ENCODE results near the gene FKBP4.

Gene FKBP4

GRCh38 chr12:2813214-2814185 lies 18.7 kb downstream of the FKBP4 start:
- DNase-seq = no peak

DNA sequence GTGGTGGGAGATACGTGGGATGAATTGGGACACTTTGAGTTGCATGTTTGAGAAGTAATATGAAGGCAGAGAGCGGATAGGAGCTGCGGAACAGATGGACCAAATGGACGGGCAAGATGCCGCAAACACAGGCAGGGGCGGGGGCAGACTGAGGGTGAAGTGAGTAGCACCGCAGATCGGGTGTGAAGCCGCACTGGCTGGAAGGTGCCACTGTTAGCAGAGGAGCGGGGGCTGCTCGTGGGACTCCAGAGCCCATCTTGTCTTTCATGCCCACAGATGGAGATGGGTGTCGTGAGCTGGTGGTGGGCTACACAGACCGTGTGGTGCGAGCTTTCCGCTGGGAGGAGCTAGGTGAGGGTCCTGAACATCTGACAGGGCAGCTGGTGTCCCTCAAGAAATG lies 25.0 kb downstream of the FKBP4 start:
- no peak for DNase-seq

GRCh38 chr12:2820432-2820831 lies 25.7 kb downstream of the FKBP4 start:
- DNase-seq = no peak

- no peak for DNase-seq
Observed at GRCh38 chr12:2823483-2823882, 28.7 kb downstream of the FKBP4 start.

DNA sequence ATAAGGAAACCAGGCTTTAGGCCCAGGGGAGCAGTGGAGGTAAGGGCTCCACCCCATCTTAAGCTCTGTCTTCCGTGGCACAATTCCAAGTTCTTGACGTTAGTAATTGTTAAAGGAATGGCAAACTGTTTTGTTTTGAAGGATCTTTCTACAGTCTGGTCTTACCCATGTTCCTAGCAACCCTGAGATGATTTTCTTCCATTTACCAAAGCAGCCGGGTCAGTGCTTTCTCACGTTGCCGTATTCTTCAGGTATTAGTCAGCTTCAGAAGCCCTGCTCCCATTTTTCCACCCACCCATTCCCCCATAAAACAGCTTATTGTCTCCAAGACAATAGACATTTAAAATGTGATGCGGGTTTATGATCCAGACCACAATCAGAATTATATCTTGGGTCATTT lies 29.8 kb downstream of the FKBP4 start:
- no peak for DNase-seq

DNA sequence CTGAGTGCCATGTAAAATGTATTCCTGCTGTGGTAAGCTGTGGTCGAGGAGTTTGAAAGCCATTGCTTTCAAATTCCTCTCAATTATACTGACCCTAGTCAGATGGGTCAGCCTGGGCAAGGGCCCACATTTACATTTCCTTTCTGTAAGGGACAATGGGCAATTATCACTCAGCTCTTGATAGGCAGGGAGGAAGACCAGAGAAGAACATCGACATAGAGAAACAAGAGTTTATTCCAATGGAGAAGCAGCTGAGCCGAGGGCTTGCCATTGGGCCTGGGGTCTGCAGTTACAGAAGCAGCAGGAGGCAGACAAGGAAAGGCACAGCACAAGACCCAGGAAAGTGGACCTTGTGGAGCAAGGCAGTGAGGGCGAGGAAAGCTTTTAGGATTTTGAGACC lies 30.4 kb downstream of the FKBP4 start:
- DNase-seq = no peak

- no peak for DNase-seq
Observed at GRCh38 chr12:2826036-2826435, 31.3 kb downstream of the FKBP4 start.

DNA sequence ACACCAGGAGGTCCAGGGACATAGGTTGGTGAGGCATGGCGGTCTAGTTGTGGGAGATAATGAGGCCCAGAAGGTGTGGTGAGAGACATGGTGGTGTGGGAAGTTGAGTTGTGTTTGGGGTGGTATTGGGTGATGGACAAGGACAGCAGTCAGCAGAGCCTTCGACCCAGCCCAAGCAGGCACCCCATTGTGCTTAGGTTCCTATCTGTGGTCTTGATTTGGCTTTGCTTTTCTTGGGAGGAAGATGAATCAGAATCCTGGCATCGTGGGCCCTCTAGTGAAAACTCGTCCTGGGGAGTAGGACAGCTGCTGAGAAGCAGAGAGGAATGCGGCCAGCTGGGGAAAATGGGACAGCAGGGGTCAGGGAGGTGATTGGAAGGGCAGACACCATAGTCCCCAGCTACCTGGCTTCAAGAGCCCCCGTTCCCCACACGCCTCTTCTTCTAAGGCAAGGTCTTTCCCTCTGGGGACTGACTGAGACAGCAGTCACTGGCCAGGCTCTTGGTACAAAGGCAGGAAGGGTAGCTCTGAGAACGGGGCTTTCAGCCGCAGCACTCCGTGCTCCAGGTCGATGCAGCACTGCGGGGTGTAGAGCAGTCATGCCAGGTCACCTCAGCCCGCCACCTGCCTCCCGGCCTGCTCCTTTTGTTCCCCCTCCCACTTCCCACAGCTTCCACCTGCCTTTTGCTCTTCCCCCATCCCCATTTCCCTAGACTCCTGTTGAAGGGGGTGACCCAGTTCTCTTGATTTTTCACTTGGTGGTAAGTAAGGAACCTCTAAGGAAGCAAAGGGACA lies 32.1 kb downstream of the FKBP4 start:
- no peak for DNase-seq

DNA sequence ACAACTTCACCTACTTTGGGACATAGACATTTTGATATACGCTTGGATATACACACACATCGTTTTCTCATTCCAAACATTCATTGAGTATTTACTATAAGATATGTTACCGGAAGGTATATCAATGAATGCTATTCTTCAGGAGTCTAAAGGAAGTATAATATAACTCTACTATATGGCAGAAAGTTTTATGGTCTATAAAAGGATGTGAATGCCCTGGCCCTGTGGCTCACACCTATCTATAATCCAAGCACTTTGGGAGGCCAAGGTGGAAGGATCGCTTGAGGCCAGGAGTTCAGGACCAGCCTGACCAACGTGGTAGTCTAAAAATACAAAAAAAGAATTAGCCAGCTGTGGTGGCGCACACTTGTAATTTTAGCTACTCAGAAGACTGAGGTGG lies 34.5 kb downstream of the FKBP4 start:
- DNase-seq = no peak

DNA sequence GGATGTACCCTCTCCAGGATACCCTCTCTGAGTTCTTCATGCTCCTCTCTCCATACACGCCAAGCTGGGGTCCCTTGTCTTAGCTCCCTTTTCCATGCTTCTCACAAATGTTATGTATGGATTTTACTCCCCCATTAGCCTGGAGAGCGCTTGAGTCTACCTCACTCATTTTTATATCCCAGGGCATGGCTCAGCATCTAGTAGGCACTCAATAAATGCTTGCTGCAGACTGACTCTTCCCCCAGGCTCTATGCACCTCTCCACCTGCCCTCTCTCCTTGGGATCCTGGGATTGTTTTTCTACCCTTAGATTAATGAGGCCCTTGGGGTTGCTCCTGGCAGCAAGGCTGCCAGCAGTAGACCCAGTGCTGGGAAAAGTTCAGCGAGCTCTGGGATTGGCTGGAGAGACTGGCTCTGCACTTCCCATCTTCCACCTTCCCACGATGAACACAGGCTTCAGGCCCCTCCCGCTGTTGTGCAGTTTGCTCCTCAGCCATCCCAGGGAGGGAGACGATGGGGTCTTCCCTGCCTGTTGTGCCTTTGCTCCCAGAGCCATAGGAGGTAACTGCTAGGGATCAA lies 37.9 kb downstream of the FKBP4 start:
- no peak for DNase-seq

DNA sequence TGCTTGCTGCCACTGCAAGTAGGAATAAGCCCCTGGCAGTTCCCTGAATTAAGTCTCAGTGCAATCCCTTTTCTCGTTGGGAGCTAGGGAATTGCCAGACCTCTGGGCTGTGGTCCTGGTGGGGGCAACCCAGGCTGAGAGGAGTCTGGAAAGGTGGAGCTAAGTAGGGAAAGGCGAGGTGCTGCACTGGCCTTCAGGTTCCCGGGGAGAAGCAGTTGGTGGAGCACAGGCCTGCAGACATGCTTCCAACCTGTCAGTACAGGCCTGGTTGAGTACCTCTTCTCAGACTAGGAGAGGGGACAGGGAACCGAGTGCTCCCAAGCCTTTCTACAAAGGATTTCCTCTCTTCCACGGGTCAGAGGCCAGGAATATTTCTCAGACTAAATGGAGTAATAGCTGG lies 38.6 kb downstream of the FKBP4 start:
- no peak for DNase-seq

GRCh38 chr12:2833810-2834209 lies 39.0 kb downstream of the FKBP4 start:
- no peak for DNase-seq

DNA sequence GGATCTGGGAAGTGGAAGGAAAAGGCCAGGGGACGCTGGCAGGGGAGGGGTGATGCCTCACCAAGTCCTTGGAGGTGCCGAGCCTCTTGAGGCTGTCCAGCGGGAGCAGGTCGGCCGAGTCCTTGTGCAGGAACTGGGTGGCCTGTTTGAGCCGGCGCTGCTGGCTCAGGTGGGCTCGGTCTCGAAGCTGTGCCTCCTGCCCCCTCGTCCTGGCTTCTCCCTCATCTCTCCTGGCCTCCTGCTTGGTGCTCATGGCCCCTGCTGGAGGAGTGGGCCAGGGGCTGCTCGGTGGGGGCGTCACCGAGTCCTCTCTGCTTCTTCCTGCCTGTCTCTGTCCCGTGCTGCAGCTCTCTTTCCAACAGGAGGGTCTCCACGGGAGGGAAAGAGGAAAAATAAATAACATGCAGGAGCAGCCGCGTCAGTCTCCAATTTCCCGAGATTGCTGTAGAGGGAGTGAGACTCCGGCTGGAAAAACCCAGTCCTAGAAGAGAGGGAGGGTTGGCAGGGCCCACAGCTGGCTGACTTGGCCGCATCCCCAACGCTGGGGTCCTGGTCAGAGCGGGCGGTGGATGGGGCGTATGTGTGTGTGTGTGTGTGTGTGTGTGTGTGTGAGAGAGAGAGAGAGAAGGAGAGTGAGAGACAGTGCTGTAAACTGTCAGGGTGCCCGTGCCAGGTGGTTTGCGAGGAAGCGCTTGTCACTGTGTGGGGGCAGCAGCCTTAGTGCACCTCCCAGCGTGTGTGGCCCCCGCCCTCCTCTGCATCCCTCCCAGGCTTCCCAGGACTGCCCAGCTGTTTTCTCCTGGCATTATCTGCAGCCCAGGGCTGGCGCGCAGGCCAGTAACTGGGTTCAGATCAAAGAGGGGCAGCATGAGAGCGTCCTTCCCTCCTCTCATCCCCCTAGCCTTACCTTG lies 40.1 kb downstream of the FKBP4 start, which contains the start of gene NRIP2:
TSS of gene NRIP2 (minus strand) at position 455 of the 911 bp plus-strand sequence. CDS start at position 403, 52 bp downstream.
- peak; percentile 86 for DNase-seq

DNA sequence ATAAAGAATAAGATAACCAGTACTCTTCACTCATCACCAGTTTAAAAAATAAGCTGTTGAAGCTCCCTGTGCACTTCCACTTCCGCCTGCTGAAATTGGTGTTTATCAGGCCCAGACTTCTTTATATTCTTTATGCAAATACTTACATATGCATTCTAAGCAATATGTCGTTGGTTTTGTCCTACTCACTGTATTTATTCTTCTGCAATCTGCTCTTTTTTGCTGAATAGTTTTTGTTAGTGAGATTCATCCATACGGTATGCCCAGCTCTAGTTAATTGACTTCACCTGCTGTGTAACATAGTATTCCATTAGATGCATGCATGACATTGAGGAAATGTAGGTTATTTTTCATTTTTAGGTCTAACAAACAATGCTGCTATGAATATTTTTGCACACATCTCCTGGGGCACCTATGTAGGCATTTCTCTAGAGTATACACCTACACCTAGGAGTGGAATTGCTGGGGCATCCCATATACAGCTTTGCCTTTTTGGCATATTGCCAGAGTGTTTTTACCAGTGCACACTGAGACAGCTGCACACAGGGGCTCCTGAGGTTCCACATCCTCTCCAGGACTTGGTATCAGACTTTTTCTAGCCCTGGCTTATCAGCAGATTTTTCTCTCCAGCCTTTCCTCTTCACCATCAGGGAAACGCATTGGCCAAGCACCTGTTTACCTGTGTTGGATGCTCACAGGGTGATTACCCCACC lies 41.1 kb downstream of the FKBP4 start:
- no peak for DNase-seq

- no peak for DNase-seq
Observed at GRCh38 chr12:2836574-2836973, 41.8 kb downstream of the FKBP4 start.

DNA sequence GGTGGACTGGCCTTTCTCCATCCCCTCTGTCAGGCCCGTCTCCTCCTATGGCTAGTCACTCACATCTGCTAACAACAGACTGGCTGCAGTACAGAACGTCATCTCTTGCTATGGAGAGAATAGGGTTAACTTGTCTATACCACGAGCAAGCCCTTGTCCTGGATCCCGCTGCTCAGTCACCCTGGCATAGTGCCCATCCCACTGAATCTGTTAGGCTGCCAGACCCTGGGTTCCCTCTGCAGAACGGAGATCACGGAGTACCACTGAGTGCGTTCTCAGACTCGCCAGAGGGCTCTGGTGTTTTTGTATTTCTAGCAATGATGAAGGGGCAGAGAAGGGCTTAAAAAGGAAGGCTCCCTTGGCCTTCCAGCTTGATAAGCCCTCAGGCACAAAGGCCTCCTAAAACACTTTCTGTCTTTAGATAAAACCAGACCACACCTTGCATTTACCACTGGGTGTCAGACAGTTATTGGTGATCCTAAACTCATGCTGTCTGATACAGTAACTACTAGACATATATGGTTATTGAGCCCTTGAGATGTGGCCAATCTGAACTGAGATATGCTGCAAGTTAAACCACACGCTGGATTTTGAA lies 46.4 kb downstream of the FKBP4 start:
- no peak for DNase-seq

DNA sequence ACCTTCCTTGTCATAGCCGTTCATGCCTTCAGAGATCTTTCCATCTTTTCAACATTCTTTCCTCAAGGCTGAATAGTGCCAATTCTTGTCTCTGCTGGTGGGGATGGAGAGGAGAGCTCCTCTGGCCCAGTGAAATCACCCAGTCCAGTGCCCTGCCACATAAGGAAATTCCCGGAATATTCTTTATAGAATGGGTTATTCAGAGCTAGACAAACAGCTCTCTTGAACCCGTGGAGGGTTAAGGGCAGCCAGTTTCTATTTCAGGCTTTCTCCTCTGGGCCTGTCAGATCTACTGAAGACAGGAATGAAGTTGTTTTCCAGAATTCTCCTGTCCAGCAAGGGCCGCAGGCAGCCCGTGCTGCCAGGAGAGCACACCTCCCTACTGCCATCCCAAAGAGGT lies 48.2 kb downstream of the FKBP4 start:
- DNase-seq = no peak

- no peak for DNase-seq
Observed at GRCh38 chr12:2844786-2845185, 50.0 kb downstream of the FKBP4 start.

- no peak for DNase-seq
Observed at GRCh38 chr12:2845280-2845679, 50.5 kb downstream of the FKBP4 start.

DNA sequence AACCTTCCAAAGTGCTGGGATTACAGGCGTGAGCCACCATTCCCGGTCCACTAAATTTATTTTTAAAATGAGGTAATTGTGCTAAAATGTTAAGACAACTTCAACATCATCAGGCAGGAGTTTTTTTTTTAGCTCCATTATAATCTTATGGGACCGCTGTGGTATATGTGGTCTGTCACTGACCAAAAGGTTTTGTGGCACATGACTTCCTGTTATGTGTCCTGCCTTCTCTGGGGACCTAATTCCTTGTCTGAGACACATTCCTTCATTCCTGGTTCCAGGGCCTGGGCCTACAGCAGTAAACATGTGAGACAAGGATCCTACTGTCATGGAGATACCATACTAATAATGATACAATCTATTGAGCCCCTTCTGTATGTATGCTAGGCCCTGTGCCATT lies 57.2 kb downstream of the FKBP4 start:
- DNase-seq = no peak

DNA sequence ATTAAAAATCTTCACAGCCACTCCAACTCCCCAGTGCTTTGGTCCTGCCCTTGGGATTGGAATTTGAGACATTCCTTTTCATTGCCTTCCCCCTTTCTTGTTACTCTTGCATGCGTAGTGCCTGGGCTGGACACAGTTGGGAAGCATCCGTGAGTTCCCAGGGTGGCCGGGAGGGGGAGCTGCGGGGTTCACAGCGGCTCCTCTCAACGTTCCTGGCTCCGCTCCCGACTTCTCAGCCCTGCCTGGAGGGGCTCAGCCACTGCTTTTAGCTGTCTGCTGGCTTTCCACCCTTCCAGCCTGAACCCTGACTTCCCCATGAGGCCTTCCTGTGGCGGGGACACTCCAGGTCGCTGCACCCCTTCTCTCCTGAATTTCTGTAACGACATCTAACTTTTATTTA lies 58.9 kb downstream of the FKBP4 start:
- peak; percentile 89 for DNase-seq
